ENCODE measurements around the gene GLDN. TPM values are rescaled to one million over a fixed set of nuclear protein-coding genes. Genes with fewer than 3 reads are reported as not detected.

The GLDN gene
- total RNA-seq, 1 experiment from 2014 or later, result 1.3 TPM

GRCh38 chr15:51328926-51329325 is 12.5 kb upstream of the GLDN start:
- TF ChIP-seq, protein P1, sequence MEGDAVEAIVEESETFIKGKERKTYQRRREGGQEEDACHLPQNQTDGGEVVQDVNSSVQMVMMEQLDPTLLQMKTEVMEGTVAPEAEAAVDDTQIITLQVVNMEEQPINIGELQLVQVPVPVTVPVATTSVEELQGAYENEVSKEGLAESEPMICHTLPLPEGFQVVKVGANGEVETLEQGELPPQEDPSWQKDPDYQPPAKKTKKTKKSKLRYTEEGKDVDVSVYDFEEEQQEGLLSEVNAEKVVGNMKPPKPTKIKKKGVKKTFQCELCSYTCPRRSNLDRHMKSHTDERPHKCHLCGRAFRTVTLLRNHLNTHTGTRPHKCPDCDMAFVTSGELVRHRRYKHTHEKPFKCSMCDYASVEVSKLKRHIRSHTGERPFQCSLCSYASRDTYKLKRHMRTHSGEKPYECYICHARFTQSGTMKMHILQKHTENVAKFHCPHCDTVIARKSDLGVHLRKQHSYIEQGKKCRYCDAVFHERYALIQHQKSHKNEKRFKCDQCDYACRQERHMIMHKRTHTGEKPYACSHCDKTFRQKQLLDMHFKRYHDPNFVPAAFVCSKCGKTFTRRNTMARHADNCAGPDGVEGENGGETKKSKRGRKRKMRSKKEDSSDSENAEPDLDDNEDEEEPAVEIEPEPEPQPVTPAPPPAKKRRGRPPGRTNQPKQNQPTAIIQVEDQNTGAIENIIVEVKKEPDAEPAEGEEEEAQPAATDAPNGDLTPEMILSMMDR (conservative IDR thresholded peaks at IDR 0.05), result no peak
- DNase-seq, result no peak

More at GRCh38 chr15:51328926-51329325, 12.5 kb upstream of the GLDN start:
- Mint-ChIP-seq H3K9me3 (no peaks in the 10 kb centered on the region; a peak in 1 of 5 replicates), H3K4me1 (no peaks in the 10 kb centered on the region), H3K27ac (no peak overlapping the region), H3K36me3 (ENCODE audit: insufficient read depth in 1 of 3, low read depth in 3 of 3) (no peaks in the 10 kb centered on the region), H3K27me3 (ENCODE audit: low read depth) (peaks cover 8% of the 10 kb centered on the region), H3K4me3 (no peak overlapping the region)
- H3K14ac ChIP-seq (ENCODE audit: insufficient read depth, low read length), result no peak overlapping the region
- no peaks in the 10 kb centered on the region for H3K23me2 ChIP-seq (ENCODE audit: insufficient read length, low read depth, low read length, poor library complexity, severe bottlenecking)
- no peak overlapping the region for H2BK5ac ChIP-seq (ENCODE audit: insufficient read length, low read length)
- no peak overlapping the region for H2BK120ac ChIP-seq (ENCODE audit: low read depth, low read length, poor library complexity, severe bottlenecking)
- H3T11ph ChIP-seq (ENCODE audit: low read length), result no peak overlapping the region
- no peaks in the 10 kb centered on the region for H3K79me1 ChIP-seq (ENCODE audit: insufficient read depth, low read depth, low read length, poor library complexity, severe bottlenecking)
- no peak overlapping the region for H4K91ac ChIP-seq (ENCODE audit: insufficient read length, low read depth, low read length)
- H3K23ac ChIP-seq (ENCODE audit: insufficient read length, low read depth, low read length), result no peak overlapping the region
- H2AK5ac ChIP-seq (ENCODE audit: insufficient read length, low read length), result no peak overlapping the region
- H2BK15ac ChIP-seq (ENCODE audit: low read depth, low read length), result no peak overlapping the region
- H3K27ac ChIP-seq (ENCODE audit: insufficient read length, low read depth, low read length), result no peak overlapping the region
- H2BK12ac ChIP-seq (ENCODE audit: insufficient read length, low read depth, low read length), result no peak overlapping the region
- no peak overlapping the region for H3K18ac ChIP-seq (ENCODE audit: insufficient read length, low read depth, low read length)
- H3K9ac ChIP-seq (ENCODE audit: extremely low read depth, insufficient read length, low read length), result no peak overlapping the region
- H4K8ac ChIP-seq (replicated peaks; ENCODE audit: insufficient read length, low read depth, low read length), result no peak overlapping the region
- no CpG with 5 or more reads among the region's 4 CpGs for WGBS (ENCODE audit: extremely low coverage, insufficient read length, low lambda C conversion rate)
- no peak overlapping the region for H4K5ac ChIP-seq (ENCODE audit: insufficient read length, low read depth, low read length)
- H2BK20ac ChIP-seq (ENCODE audit: low read depth, low read length, poor library complexity, severe bottlenecking), result no peak overlapping the region
- no peaks in the 10 kb centered on the region for H3K9me3 ChIP-seq (ENCODE audit: control insufficient read depth, low read depth, low read length)
- no peak overlapping the region for H3K4ac ChIP-seq (ENCODE audit: low read depth, low read length)
- H3K79me2 ChIP-seq (ENCODE audit: insufficient read depth, low read length), result no peaks in the 10 kb centered on the region
- no peak overlapping the region for H2AFZ ChIP-seq (ENCODE audit: low read length)
- no peaks in the 10 kb centered on the region for H4K20me1 ChIP-seq (ENCODE audit: control insufficient read depth, insufficient read depth, insufficient read length)
- no peak overlapping the region for H3K4me2 ChIP-seq (ENCODE audit: insufficient read depth, insufficient read length, low read length)
- no peaks in the 10 kb centered on the region for H3K4me1 ChIP-seq (ENCODE audit: insufficient read depth, low read length)
- H3K56ac ChIP-seq (ENCODE audit: insufficient read length, low read depth, low read length), result no peak overlapping the region
- no peaks in the 10 kb centered on the region for H3K27me3 ChIP-seq (ENCODE audit: insufficient read depth, low read length)
